GM21515 (cell line): Measurements from ENCODE around the gene PIK3CB.
"Not testable (repeated sequence)": the region's sequence is repeated elsewhere in the genome, so short reads cannot be mapped to it uniquely, and the experiment has no call there.

ENCODE experiments used
- ATAC-seq: cut with Tn5 transposase; IDR thresholded peaks from one replicate; pipeline ENCODE4 v1.9.1; 2021; ENCODE audit not compliant: unreplicated experiment

The PIK3CB gene

GRCh38 chr3:138768125-138768524 is 66.6 kb downstream of the PIK3CB start:
- ATAC-seq: no peak

- no peak for ATAC-seq
Observed at GRCh38 chr3:138767498-138768104, 67.1 kb downstream of the PIK3CB start.

- ATAC-seq: no peak
Observed at GRCh38 chr3:138761002-138761401, 73.7 kb downstream of the PIK3CB start.

GRCh38 chr3:138748190-138748589 is 86.5 kb downstream of the PIK3CB start:
- ATAC-seq: no peak

- ATAC-seq: no peak
Observed at GRCh38 chr3:138747225-138747624, 87.5 kb downstream of the PIK3CB start.

- ATAC-seq: no peak
Observed at GRCh38 chr3:138740072-138740471, 94.7 kb downstream of the PIK3CB start.

GRCh38 chr3:138732456-138732855 is 102.3 kb downstream of the PIK3CB start:
- no peak for ATAC-seq

- no peak for ATAC-seq
Observed at GRCh38 chr3:138726946-138727730, 107.6 kb downstream of the PIK3CB start.

GRCh38 chr3:138726042-138726441 is 108.7 kb downstream of the PIK3CB start:
- ATAC-seq: not testable (repeated sequence)

- ATAC-seq: no peak
Observed at GRCh38 chr3:138725116-138725515, 109.6 kb downstream of the PIK3CB start.

GRCh38 chr3:138724443-138724842 is 110.3 kb downstream of the PIK3CB start:
- no peak for ATAC-seq

GRCh38 chr3:138718849-138719248 is 115.9 kb downstream of the PIK3CB start:
- ATAC-seq: no peak

- ATAC-seq: no peak
Observed at GRCh38 chr3:138717348-138717747, 117.4 kb downstream of the PIK3CB start.

- no peak for ATAC-seq
Observed at GRCh38 chr3:138712086-138712485, 122.6 kb downstream of the PIK3CB start.

GRCh38 chr3:138705675-138706074 is 129.1 kb downstream of the PIK3CB start:
- no peak for ATAC-seq

GRCh38 chr3:138696666-138697370 is 137.9 kb downstream of the PIK3CB start:
- no peak for ATAC-seq

GRCh38 chr3:138694287-138695007 is 140.3 kb downstream of the PIK3CB start:
- ATAC-seq: no peak

- no peak for ATAC-seq
Observed at GRCh38 chr3:138692152-138692551, 142.6 kb downstream of the PIK3CB start.

- ATAC-seq: no peak
Observed at GRCh38 chr3:138691351-138691750, 143.4 kb downstream of the PIK3CB start.

- no peak for ATAC-seq
Observed at GRCh38 chr3:138690036-138690435, 144.7 kb downstream of the PIK3CB start.

GRCh38 chr3:138688871-138689299 is 145.8 kb downstream of the PIK3CB start:
- ATAC-seq: no peak
